ENCODE results near the gene FERMT3.

Gene FERMT3

GRCh38 chr11:64186492-64187165 is 19.9 kb upstream of the FERMT3 start:
- DNase-seq: no peak

- no peak for DNase-seq
These were observed 14.1 kb upstream of the FERMT3 start for GRCh38 chr11:64192434-64192833.

- no peak for DNase-seq
These were observed 9.9 kb upstream of the FERMT3 start for GRCh38 chr11:64196626-64197025.

GRCh38 chr11:64198511-64198910 is 8.0 kb upstream of the FERMT3 start:
- DNase-seq: no peak

GRCh38 chr11:64201543-64201942 is 5.0 kb upstream of the FERMT3 start:
- DNase-seq: no peak

GRCh38 chr11:64202992-64203391 is 3.5 kb upstream of the FERMT3 start:
- no peak for DNase-seq

GRCh38 chr11:64203421-64204079 is 3.0 kb upstream of the FERMT3 start:
- DNase-seq: no peak

- no peak for DNase-seq
These were observed 2.5 kb upstream of the FERMT3 start for GRCh38 chr11:64204080-64204440.

- peak; percentile 63 for DNase-seq
These were observed 2.0 kb upstream of the FERMT3 start for GRCh38 chr11:64204464-64204989.

- no peak for DNase-seq
These were observed 950 bp downstream of the FERMT3 start for GRCh38 chr11:64207256-64208085.

- DNase-seq: no peak
These were observed 1.7 kb downstream of the FERMT3 start for GRCh38 chr11:64208086-64208795.

- no peak for DNase-seq
These were observed 2.5 kb downstream of the FERMT3 start for GRCh38 chr11:64208796-64209562.

GRCh38 chr11:64209563-64209843 is 3.0 kb downstream of the FERMT3 start:
- DNase-seq: no peak

GRCh38 chr11:64210301-64211020 is 3.9 kb downstream of the FERMT3 start:
- DNase-seq: no peak

- DNase-seq: no peak
These were observed 4.8 kb downstream of the FERMT3 start for GRCh38 chr11:64211181-64211872.

GRCh38 chr11:64216879-64217278 is 10.4 kb downstream of the FERMT3 start:
- DNase-seq: no peak

GRCh38 chr11:64218628-64219353 is 12.3 kb downstream of the FERMT3 start:
- DNase-seq: no peak

- no peak for DNase-seq
These were observed 12.8 kb downstream of the FERMT3 start for GRCh38 chr11:64219354-64219684.

- DNase-seq: no peak
These were observed 13.2 kb downstream of the FERMT3 start for GRCh38 chr11:64219755-64220154.

GRCh38 chr11:64220271-64220670 is 13.8 kb downstream of the FERMT3 start:
- DNase-seq: no peak

GRCh38 chr11:64220798-64221197 is 14.3 kb downstream of the FERMT3 start:
- no peak for DNase-seq

Data from NCI-H524 treated with DMSO at 0.1 percent for 48 hours (cell line).